GM20000 (cell line): ENCODE measurements around the gene POT1.

Experiments
- DNase-seq: peaks from one replicate; pipeline ENCODE4 v3.0.0; 2012; ENCODE audit warnings: low spot score
- CTCF ChIP-seq: IDR thresholded peaks from 2 replicates; pipeline ENCODE4 v1.5.1; 2012; ENCODE audit warnings: mild to moderate bottlenecking, control low read depth; ENCODE audit errors: extremely low read depth, missing control alignments

Gene POT1

DNA sequence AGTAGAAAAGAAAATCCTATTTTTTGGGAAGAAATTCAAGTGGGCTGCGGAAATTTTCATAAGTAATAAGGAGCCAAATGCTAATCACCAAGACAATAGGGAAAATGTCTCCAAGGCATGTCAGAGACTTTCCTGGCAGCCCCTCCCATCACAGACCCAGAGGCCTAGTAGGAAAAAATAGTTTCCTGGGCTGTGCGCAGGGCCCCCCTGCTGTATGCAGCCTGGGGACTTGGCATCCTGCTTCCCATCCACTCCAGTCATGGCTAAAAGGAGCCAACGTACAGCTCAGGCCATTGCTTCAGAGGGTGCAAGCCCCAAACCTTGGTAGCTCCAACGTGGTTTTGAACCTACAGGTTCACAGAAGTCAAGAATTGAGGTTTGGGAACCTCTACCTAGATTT lies 12.8 kb upstream of the POT1 start:
- no peak for DNase-seq
- no peak for TF ChIP-seq CTCF

- no peak for DNase-seq
- no peak for TF ChIP-seq CTCF
Observed at GRCh38 chr7:124940306-124940705, 10.7 kb upstream of the POT1 start.

GRCh38 chr7:124938128-124938527 lies 8.5 kb upstream of the POT1 start:
- no peak for TF ChIP-seq CTCF
- DNase-seq = no peak

GRCh38 chr7:124937076-124937475 lies 7.5 kb upstream of the POT1 start:
- TF ChIP-seq CTCF = no peak
- DNase-seq = no peak

DNA sequence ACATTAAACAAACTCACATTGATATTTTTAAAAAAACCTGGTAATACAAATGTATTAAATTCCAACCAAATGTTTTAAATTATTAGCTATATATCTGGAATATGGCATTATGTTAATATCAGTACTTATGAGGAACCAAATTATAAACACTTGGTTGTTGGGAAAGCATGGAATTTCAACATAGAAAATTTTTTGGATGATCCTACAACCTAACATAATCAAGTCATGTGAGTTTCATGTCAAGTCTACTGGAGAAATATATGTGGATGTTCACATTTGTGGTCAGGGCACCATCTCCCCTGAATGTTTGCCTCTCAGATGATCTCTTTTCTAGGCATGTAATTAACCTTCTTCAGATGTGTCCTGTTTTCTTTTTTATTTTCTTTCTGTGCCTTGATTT lies 5.2 kb upstream of the POT1 start:
- TF ChIP-seq CTCF = no peak
- no peak for DNase-seq

DNA sequence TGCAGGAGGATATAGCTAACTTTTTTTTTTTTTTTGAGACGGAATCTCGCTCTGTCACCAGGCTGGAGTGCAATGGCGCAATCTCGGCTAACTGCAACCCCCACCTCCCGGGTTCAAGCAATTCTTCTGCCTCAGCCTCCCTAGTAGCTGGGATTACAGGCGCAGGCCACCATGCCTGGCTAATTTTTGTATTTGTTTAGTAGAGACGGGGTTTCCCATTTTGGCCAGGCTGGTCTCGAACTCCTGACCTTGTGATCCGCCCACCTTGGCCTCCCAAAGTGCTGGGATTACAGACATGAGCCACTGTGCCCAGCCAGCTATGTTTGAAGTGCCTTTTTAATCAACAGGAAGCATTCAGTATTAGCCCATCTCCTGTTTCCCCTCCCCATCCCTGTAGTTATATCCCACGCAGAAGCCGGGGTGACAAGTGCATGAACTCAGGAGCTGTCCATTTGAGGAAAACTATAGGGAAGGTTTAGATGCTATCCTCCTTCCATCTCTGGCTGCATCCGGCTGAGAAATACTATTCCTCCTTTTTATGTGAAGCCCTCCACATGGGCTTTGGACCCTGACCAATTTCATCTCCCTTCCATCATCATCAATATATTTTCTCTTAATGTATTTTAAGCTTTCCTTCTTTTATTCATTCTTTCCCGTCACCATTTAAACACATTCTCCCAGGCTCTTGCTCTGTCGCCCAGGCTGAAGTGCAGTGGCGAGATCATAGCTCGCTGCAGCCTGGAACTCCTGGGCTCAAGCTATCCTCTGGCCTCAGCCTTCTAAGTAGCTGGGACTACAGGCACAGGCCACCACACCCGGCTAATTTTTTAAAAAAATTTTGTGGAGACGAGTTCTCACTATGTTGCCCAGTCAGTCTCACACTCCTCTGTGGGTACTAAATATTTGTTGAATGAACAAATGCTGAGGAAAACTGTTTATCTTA lies 1.3 kb upstream of the POT1 start:
- no peak for TF ChIP-seq CTCF
- no peak for DNase-seq

DNA sequence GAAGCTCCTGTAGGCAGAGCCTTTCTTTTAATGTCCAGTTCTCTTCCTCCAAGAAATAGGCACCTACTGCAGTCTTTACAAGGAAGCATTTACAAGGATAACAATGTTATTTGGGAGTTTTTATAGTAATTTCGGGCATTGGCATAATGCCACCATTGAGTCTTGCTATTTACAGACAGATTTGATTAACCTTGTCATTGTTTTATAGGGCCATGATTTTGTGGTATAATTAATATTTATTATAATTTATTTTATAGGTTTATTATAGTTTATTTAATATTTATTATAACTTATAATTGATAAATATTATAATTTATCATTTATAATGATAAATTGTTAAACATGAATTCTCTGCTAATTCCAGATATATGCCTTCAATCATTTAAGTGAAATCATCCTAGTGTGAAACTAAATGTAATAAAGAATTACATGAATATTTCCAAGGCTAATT lies 573 bp upstream of the POT1 start:
- TF ChIP-seq CTCF = no peak
- no peak for DNase-seq
